ENCODE results near the gene GJD3.

The GJD3 gene

DNA sequence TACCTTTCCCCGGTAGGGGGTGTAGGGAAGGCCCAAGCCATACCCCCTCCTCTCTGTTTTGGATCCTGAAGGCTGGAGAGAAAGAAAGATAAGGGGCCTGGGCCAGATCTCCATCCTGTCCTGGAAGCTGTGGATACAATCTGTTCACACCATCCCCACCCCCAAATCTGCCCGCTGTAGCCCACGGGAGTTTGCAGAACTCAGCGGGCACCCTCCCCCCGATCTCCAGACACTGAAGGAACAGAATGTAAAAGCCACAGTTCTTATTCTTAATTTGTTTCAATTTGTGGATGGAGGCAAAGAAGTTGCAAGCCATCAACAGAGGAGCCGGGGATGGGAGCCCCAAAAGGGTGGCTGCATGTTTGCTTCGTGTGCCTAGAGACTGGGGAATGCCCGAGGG is 27.2 kb downstream of the GJD3 start:
- TF ChIP-seq, protein P1, sequence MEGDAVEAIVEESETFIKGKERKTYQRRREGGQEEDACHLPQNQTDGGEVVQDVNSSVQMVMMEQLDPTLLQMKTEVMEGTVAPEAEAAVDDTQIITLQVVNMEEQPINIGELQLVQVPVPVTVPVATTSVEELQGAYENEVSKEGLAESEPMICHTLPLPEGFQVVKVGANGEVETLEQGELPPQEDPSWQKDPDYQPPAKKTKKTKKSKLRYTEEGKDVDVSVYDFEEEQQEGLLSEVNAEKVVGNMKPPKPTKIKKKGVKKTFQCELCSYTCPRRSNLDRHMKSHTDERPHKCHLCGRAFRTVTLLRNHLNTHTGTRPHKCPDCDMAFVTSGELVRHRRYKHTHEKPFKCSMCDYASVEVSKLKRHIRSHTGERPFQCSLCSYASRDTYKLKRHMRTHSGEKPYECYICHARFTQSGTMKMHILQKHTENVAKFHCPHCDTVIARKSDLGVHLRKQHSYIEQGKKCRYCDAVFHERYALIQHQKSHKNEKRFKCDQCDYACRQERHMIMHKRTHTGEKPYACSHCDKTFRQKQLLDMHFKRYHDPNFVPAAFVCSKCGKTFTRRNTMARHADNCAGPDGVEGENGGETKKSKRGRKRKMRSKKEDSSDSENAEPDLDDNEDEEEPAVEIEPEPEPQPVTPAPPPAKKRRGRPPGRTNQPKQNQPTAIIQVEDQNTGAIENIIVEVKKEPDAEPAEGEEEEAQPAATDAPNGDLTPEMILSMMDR (IDR thresholded peaks at IDR 0.05; ENCODE audit: insufficient read depth, low read depth, low read length, missing control alignments): no peak
- no peak overlapping the region for H3K4me3 ChIP-seq (ENCODE audit: low read depth, low read length)
- no peak for DNase-seq (ENCODE audit: low read depth)

DNA sequence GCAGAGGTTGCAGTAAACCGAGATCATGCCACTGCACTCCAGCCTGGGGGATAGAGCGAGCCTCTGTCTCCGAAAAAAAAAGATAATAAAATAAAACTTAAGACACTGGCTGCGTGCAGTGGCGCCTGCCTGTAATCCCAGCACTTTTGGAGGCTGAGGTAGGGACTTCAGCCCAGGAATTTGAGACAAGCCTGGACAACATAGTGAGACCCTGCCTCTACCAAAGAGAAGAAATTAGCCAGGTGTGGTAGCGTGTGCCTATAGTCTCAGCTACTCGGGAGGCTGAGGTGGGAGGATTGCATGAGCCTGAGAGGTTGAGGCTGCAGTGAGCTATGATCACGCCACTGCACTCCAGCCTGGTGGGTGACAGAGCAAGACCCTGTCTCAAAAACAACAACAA is 28.9 kb downstream of the GJD3 start:
- no peak overlapping the region for H3K4me3 ChIP-seq (ENCODE audit: low read depth, low read length)
- no peak for DNase-seq (ENCODE audit: low read depth)
- TF ChIP-seq, protein P1 (IDR thresholded peaks at IDR 0.05; ENCODE audit: insufficient read depth, low read depth, low read length, missing control alignments): no peak

DNA sequence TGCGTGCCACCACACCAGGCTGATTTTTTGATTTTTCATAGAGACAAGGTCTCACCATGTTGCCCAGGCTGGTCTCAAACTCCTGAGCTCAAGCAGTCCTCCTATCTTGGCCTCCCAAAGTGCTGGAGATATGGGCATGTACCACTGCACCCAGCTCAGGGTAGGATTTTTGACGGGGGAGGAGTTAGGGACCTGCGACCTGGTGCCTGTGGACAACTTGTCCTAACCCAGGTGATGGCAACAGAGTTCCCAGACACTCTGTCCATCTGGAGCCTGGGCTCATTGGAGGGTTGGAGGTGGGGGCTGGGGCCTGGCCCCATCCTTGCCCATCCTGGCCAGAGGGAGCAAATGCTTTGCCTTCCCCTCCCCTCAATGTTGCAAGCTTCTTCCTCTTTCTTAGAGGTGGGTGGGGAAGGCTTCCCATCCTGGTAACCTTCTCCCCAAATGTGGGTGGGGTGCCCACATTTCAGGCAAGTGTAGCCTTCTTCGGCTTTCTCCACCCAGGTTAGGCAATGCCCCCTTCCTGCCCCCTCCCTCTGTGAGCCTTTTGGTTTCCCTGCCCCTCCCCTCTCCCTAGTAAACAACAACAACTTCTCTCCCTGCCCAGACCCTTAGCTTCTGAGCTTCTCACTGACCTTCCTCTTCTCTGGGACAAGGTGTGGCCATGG is 30.6 kb downstream of the GJD3 start:
- DNase-seq (ENCODE audit: low read depth): no peak
- H3K4me3 ChIP-seq (ENCODE audit: low read depth, low read length): no peak overlapping the region
- TF ChIP-seq, protein P1 (IDR thresholded peaks at IDR 0.05; ENCODE audit: insufficient read depth, low read depth, low read length, missing control alignments): no peak

DNA sequence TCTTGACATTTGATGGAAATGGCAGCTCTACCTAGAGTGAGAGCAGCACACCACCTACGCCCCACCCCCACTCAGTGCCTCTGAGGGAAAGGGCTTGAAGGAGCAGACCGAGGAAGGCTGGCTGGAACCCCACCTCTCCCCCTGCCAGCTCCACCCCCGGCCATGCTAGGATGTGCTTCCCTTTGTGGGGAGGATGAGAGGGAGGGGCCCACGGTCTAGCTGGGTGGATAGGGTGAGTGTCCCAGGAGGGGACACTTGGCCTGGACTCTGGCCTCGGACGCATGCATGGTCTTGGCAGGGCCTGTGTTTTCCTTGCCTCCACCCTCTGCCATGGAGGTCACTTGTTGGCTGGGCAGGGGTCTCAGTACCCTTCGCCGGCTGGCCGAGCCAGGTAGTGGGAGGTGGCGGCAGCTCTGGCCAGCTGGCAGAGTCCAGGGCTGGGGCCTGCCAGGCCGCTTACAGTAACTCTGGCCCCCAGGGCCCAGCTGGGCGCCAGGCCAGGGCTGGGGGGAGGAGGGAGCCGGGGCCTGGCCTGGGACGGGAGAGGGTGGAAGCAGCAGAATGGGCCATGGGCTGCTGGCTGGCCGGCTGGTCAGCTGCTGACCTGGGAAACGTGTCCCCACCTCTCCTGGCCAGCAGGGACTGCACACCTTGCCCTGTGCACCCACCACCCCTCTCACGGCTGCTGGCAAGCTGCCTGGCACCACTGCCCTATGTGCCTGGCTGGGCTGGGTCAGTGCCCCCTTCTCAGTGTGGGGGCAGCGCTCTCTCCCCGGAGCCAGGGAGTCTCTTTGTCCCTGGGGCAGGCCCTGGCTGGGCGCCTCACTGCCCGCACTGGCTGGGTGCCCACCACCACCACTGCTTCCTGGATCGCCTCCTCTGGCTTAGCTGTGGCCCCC is 32.5 kb downstream of the GJD3 start:
- H3K4me3 ChIP-seq (ENCODE audit: low read depth, low read length): no peak overlapping the region
- TF ChIP-seq, protein P1 (IDR thresholded peaks at IDR 0.05; ENCODE audit: insufficient read depth, low read depth, low read length, missing control alignments): no peak
- no peak for DNase-seq (ENCODE audit: low read depth)

DNA sequence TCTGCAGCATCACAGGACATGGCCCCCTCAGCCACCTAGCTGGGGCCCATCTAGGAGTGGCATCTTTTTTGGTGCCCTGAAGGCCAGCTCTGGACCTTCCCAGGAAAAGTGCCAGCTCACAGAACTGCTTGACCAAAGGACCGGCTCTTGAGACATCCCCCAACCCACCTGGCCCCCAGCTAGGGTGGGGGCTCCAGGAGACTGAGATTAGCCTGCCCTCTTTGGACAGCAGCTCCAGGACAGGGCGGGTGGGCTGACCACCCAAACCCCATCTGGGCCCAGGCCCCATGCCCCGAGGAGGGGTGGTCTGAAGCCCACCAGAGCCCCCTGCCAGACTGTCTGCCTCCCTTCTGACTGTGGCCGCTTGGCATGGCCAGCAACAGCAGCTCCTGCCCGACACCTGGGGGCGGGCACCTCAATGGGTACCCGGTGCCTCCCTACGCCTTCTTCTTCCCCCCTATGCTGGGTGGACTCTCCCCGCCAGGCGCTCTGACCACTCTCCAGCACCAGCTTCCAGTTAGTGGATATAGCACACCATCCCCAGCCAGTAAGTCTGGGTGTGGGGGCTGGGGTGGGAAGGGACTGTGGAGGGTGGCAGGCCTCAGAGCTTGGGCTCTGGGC is 33.6 kb downstream of the GJD3 start:
- H3K4me3 ChIP-seq (ENCODE audit: low read depth, low read length): no peak overlapping the region
- DNase-seq (ENCODE audit: low read depth): no peak
- TF ChIP-seq, protein P1 (IDR thresholded peaks at IDR 0.05; ENCODE audit: insufficient read depth, low read depth, low read length, missing control alignments): no peak

DNA sequence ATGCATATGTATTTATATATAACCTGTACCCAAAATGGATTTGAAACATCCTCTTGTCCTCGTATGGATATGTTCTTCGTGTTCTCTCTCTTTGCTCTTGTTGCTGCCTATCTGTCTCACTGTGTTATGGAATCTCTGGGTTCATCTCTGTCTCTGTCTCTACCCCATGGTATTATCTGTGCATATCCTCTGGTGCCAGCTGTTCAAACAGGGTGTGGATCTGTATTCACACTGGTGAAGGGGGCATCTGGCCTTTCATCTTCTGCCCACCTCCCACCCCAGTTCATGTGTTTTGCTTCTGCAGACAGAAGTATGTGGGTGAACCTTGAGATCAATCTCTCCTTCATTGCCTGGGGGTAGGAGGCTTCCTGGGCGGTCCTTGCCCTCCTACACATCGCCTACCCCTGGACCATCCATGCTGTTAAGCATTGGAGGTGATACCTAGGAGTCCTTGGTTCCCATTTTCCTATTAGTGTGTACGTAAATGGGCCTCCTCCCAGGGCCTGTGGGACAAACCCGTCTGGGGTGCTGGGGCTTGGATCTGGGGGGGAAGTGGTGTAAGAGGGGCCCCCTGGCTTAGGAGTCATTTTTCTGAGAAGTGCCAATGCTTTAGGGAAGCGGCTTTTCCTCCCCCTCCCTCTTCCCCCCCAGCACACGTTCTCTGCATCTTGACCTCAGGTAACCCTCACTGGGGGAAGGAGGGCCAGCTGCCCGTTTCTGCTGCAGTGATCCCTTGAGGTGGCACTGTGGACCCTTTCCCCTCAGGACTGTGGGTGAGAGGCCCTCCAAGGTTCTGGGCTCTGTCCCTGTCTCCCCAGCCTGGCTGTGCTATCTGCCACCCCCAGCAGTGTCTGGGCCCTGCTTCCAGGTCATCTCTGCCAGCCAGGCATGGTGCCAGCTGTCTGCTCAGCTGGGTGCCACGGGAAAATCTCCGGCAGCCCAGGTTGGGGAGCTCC is 34.4 kb downstream of the GJD3 start:
- TF ChIP-seq, protein P1 (IDR thresholded peaks at IDR 0.05; ENCODE audit: insufficient read depth, low read depth, low read length, missing control alignments): no peak
- H3K4me3 ChIP-seq (ENCODE audit: low read depth, low read length): no peak overlapping the region
- DNase-seq (ENCODE audit: low read depth): no peak

Measured in GM12865 (cell line).